H9 (cell line): ENCODE measurements around the gene MAPRE3. TPM values are rescaled to one million over a fixed set of nuclear protein-coding genes. Genes with fewer than 3 reads are reported as not detected.

Experiments used
- DNase-seq: peaks from one replicate; pipeline ENCODE4 v3.0.0-alpha.2; 2017
- H2AFZ ChIP-seq: one replicate; pipeline ENCODE4 v1.6.1; 2013; ENCODE audit warnings: mild to moderate bottlenecking, low read length, control low read depth, moderate library complexity
- H2AK5ac ChIP-seq: 2 replicates; pipeline ENCODE4 v1.6.1; 2013; ENCODE audit warnings: low read length, control low read depth, mixed read lengths; ENCODE audit not compliant: insufficient read length
- H2BK120ac ChIP-seq: one replicate; pipeline ENCODE4 v1.6.1; 2013; ENCODE audit warnings: low read depth, mild to moderate bottlenecking, low read length, control low read depth, inconsistent platforms; ENCODE audit not compliant: poor library complexity, severe bottlenecking
- H2BK12ac ChIP-seq: 2 replicates; pipeline ENCODE4 v1.6.1; 2013; ENCODE audit warnings: low read length, control low read depth, mixed read lengths, low read depth; ENCODE audit not compliant: insufficient read length
- H2BK15ac ChIP-seq: 2 replicates; pipeline ENCODE4 v1.6.1; 2013; ENCODE audit warnings: low read depth, low read length, control low read depth
- H2BK20ac ChIP-seq: one replicate; pipeline ENCODE4 v1.6.1; 2013; ENCODE audit warnings: low read depth, mild to moderate bottlenecking, low read length, control low read depth, inconsistent platforms; ENCODE audit not compliant: poor library complexity, severe bottlenecking
- H2BK5ac ChIP-seq: 2 replicates; pipeline ENCODE4 v1.6.1; 2013; ENCODE audit warnings: low read length, control low read depth, mixed read lengths; ENCODE audit not compliant: insufficient read length
- H3K14ac ChIP-seq: 2 replicates; pipeline ENCODE4 v1.6.1; 2013; ENCODE audit warnings: low read length, control low read depth; ENCODE audit not compliant: insufficient read depth
- H3K18ac ChIP-seq: 2 replicates; pipeline ENCODE4 v1.6.1; 2013; ENCODE audit warnings: low read depth, mild to moderate bottlenecking, mixed read lengths, low read length, control low read depth; ENCODE audit not compliant: insufficient read length
- H3K23ac ChIP-seq: 2 replicates; pipeline ENCODE4 v1.6.1; 2013; ENCODE audit warnings: low read length, control low read depth, mixed read lengths, low read depth; ENCODE audit not compliant: insufficient read length
- H3K23me2 ChIP-seq: 2 replicates; pipeline ENCODE4 v1.6.1; 2013; ENCODE audit warnings: low read depth, mild to moderate bottlenecking, mixed read lengths, low read length, control low read depth; ENCODE audit not compliant: insufficient read length, poor library complexity, severe bottlenecking
- H3K27ac ChIP-seq: 2 replicates; pipeline ENCODE4 v1.5.1; 2013; ENCODE audit warnings: low read length, control low read depth, mixed read lengths, low read depth; ENCODE audit not compliant: insufficient read length
- H3K27me3 ChIP-seq: 2 replicates; pipeline ENCODE4 v1.6.1; 2013; ENCODE audit warnings: low read length, control low read depth, inconsistent platforms; ENCODE audit not compliant: insufficient read depth
- H3K4ac ChIP-seq: 2 replicates; pipeline ENCODE4 v1.6.1; 2013; ENCODE audit warnings: low read depth, mild to moderate bottlenecking, control low read depth, inconsistent platforms, low read length, moderate library complexity
- H3K4me1 ChIP-seq: 2 replicates; pipeline ENCODE4 v1.6.1; 2013; ENCODE audit warnings: low read length, control low read depth, inconsistent platforms; ENCODE audit not compliant: insufficient read depth
- H3K4me2 ChIP-seq: 2 replicates; pipeline ENCODE4 v1.6.1; 2013; ENCODE audit warnings: low read length, control low read depth, mixed read lengths; ENCODE audit not compliant: insufficient read length, insufficient read depth
- H3K56ac ChIP-seq: 2 replicates; pipeline ENCODE4 v1.6.1; 2013; ENCODE audit warnings: low read depth, mild to moderate bottlenecking, mixed read lengths, low read length, control low read depth; ENCODE audit not compliant: insufficient read length
- H3K79me1 ChIP-seq: 2 replicates; pipeline ENCODE4 v1.6.1; 2013; ENCODE audit warnings: low read depth, mild to moderate bottlenecking, moderate library complexity, low read length, control low read depth, inconsistent platforms; ENCODE audit not compliant: insufficient read depth, poor library complexity, severe bottlenecking
- H3K79me2 ChIP-seq: 2 replicates; pipeline ENCODE4 v1.6.1; 2013; ENCODE audit warnings: low read length, control low read depth, inconsistent platforms; ENCODE audit not compliant: insufficient read depth
- H3K9ac ChIP-seq: 2 replicates; pipeline ENCODE4 v1.6.1; 2013; ENCODE audit warnings: low read length, control low read depth, mixed read lengths; ENCODE audit not compliant: insufficient read length; ENCODE audit errors: extremely low read depth
- H3K9me3 ChIP-seq: one replicate; pipeline ENCODE4 v1.6.1; 2013; ENCODE audit warnings: low read depth, low read length, inconsistent platforms; ENCODE audit not compliant: control insufficient read depth
- H3T11ph ChIP-seq: one replicate; pipeline ENCODE4 v1.6.1; 2013; ENCODE audit warnings: mild to moderate bottlenecking, low read length, control low read depth, inconsistent platforms
- H4K20me1 ChIP-seq: one replicate; pipeline ENCODE4 v1.6.1; 2013; ENCODE audit not compliant: control insufficient read depth, insufficient read length, insufficient read depth
- H4K5ac ChIP-seq: 2 replicates; pipeline ENCODE4 v1.6.1; 2013; ENCODE audit warnings: low read depth, mild to moderate bottlenecking, mixed read lengths, low read length, control low read depth; ENCODE audit not compliant: insufficient read length
- H4K8ac ChIP-seq: replicated peaks from 2 replicates; pipeline ENCODE4 v1.6.1; 2013; ENCODE audit warnings: low read length, control low read depth, mixed read lengths, low read depth; ENCODE audit not compliant: insufficient read length
- H4K91ac ChIP-seq: 2 replicates; pipeline ENCODE4 v1.6.1; 2013; ENCODE audit warnings: low read depth, mild to moderate bottlenecking, moderate library complexity, mixed read lengths, low read length, control low read depth; ENCODE audit not compliant: insufficient read length
- H3K27ac Mint-ChIP-seq, 3 experiments: 2 replicates in 2 of 3; 3 replicates in 1 of 3; pipeline ENCODE4 v1.8.0; 2020 to 2021; ENCODE audit warnings: mixed read lengths in 3 of 3, mild to moderate bottlenecking in 1 of 3, moderate library complexity in 1 of 3
- H3K27me3 Mint-ChIP-seq: 2 replicates; pipeline ENCODE4 v1.8.0; 2021; ENCODE audit warnings: low read depth, mild to moderate bottlenecking, moderate library complexity, mixed read lengths
- H3K36me3 Mint-ChIP-seq, 3 experiments: 2 replicates in 2 of 3; 3 replicates in 1 of 3; pipeline ENCODE4 v1.8.0; 2020 to 2021; ENCODE audit warnings: low read depth in 3 of 3, mixed read lengths in 3 of 3; ENCODE audit not compliant: insufficient read depth in 1 of 3
- H3K4me1 Mint-ChIP-seq, 2 experiments: 2 replicates each; pipeline ENCODE4 v1.8.0; 2020; ENCODE audit warnings: mixed read lengths in 2 of 2
- H3K4me3 Mint-ChIP-seq, 2 experiments: 2 replicates in 1 of 2; 3 replicates in 1 of 2; pipeline ENCODE4 v1.8.0; 2020 to 2021; ENCODE audit warnings: mild to moderate bottlenecking in 2 of 2, mixed read lengths in 2 of 2, moderate library complexity in 1 of 2
- H3K9me3 Mint-ChIP-seq, 2 experiments: 2 replicates in 1 of 2; 3 replicates in 1 of 2; pipeline ENCODE4 v1.8.0; 2020; ENCODE audit warnings: mild to moderate bottlenecking in 2 of 2, mixed read lengths in 2 of 2, moderate library complexity in 1 of 2
- WGBS: extraction: QIAGEN DNeasy Blood & Tissue Kit; methylation state at CpG from one replicate; pipeline ENCODE4 v1.1.7; 2013; ENCODE audit warnings: missing lambda C conversion rate, low lambda C conversion rate, mixed read lengths; ENCODE audit not compliant: insufficient read length; ENCODE audit errors: extremely low coverage; 5-methylcytosine and 5-hydroxymethylcytosine counted together
- total RNA-seq: library from RNA; stranded (reverse); gene quantifications from 2 replicates; pipeline ENCODE4 v1.2.1, GENCODE V29; 2021
- TF ChIP-seq, protein P1 (sequence below): fragments of 200-600 bp; sonication (generic); conservative IDR thresholded peaks from 3 replicates; pipeline ENCODE4 v1.8.0; 2021; ENCODE audit warnings: antibody characterized with exemption, mild to moderate bottlenecking

Gene MAPRE3
- total RNA-seq, 1 experiment from 2014 or later: 2.0 TPM

DNA sequence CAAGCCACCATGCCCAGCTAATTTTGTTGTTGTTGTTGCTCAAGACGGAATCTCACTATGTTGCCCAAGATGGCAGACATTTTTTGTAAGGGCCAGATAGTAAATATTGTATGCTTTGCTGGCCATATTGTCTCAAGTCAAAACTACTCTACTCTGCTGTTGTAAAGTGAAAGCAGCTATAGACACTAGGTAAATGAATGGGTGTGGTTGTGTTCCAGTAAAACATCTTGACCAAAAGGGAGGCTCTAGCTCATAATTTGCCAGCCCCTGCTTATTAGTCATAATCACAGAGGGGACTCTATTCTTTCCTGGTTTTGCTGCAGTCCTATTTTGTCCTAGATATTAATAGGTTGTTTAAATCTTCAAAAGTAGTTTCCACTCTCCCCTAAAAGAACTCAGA lies 24.5 kb downstream of the MAPRE3 start:
- Histone ChIP-seq H3T11ph (no peak overlapping the region), H3K4ac (no peak overlapping the region), H3K79me2 (no peaks in the 10 kb centered on the region), H3K23me2 (no peaks in the 10 kb centered on the region), H4K5ac (no peak overlapping the region), H3K9me3 (no peaks in the 10 kb centered on the region), H3K27ac (no peak overlapping the region), H3K4me2 (no peak overlapping the region), H2BK12ac (no peak overlapping the region), H3K27me3 (no peaks in the 10 kb centered on the region), H3K79me1 (no peaks in the 10 kb centered on the region), H2BK15ac (no peak overlapping the region), H4K20me1 (no peaks in the 10 kb centered on the region), H4K91ac (no peak overlapping the region), H2BK20ac (no peak overlapping the region), H3K18ac (no peak overlapping the region), H2BK120ac (no peak overlapping the region), H2AFZ (no peak overlapping the region), H3K14ac (no peak overlapping the region), H3K4me1 (no peaks in the 10 kb centered on the region), H4K8ac (no peak overlapping the region), H3K23ac (no peak overlapping the region), H2BK5ac (no peak overlapping the region), H3K56ac (no peak overlapping the region), H2AK5ac (no peak overlapping the region), H3K9ac (no peak overlapping the region)
- H3K9me3 Mint-ChIP-seq: no peaks in the 10 kb centered on the region
- H3K4me3 Mint-ChIP-seq: no peak overlapping the region
- no peaks in the 10 kb centered on the region for H3K36me3 Mint-ChIP-seq
- DNase-seq: no peak
- H3K27ac Mint-ChIP-seq: no peak overlapping the region
- no CpG with 5 or more reads among the region's 1 CpG for WGBS
- H3K4me1 Mint-ChIP-seq: peaks cover 0 to 4% of the 10 kb centered on the region in 2 experiments; a peak in 1 of 4 replicates
- peaks cover 6% of the 10 kb centered on the region for H3K27me3 Mint-ChIP-seq
- TF ChIP-seq, protein P1, sequence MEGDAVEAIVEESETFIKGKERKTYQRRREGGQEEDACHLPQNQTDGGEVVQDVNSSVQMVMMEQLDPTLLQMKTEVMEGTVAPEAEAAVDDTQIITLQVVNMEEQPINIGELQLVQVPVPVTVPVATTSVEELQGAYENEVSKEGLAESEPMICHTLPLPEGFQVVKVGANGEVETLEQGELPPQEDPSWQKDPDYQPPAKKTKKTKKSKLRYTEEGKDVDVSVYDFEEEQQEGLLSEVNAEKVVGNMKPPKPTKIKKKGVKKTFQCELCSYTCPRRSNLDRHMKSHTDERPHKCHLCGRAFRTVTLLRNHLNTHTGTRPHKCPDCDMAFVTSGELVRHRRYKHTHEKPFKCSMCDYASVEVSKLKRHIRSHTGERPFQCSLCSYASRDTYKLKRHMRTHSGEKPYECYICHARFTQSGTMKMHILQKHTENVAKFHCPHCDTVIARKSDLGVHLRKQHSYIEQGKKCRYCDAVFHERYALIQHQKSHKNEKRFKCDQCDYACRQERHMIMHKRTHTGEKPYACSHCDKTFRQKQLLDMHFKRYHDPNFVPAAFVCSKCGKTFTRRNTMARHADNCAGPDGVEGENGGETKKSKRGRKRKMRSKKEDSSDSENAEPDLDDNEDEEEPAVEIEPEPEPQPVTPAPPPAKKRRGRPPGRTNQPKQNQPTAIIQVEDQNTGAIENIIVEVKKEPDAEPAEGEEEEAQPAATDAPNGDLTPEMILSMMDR: no peak
